BLaER1 (cell line): ENCODE results near the gene IL19.
A peak's percentile ranks its signal among the peaks of the same experiment; 100 is the strongest.

Experiments used
- H3K27ac ChIP-seq: shearing (Covaris generic); formaldehyde crosslinking; 2 replicates; pipeline ENCODE4 v1.8.1; 2022
- H3K27me3 ChIP-seq: shearing (Covaris generic); formaldehyde crosslinking; 2 replicates; pipeline ENCODE4 v1.8.1; 2022
- H3K36me3 ChIP-seq: shearing (Covaris generic); formaldehyde crosslinking; 2 replicates; pipeline ENCODE4 v1.8.1; 2022
- H3K4me1 ChIP-seq: shearing (Covaris generic); formaldehyde crosslinking; 2 replicates; pipeline ENCODE4 v1.8.1; 2022
- H3K4me2 ChIP-seq: shearing (Covaris generic); formaldehyde crosslinking; 2 replicates; pipeline ENCODE4 v1.8.1; 2022
- H3K4me3 ChIP-seq: shearing (Covaris generic); formaldehyde crosslinking; 2 replicates; pipeline ENCODE4 v1.8.1; 2022
- H3K9ac ChIP-seq: shearing (Covaris generic); formaldehyde crosslinking; 2 replicates; pipeline ENCODE4 v1.8.1; 2022
- H3K9me3 ChIP-seq: shearing (Covaris generic); formaldehyde crosslinking; 2 replicates; pipeline ENCODE4 v1.8.1; 2022
- H4K20me1 ChIP-seq: shearing (Covaris generic); formaldehyde crosslinking; 2 replicates; pipeline ENCODE4 v1.8.1; 2022
- Cebpa-rat ChIP-seq: shearing (Covaris generic); IDR thresholded peaks from 2 replicates; pipeline ENCODE4 v1.8.1; 2022

IL19 gene

DNA sequence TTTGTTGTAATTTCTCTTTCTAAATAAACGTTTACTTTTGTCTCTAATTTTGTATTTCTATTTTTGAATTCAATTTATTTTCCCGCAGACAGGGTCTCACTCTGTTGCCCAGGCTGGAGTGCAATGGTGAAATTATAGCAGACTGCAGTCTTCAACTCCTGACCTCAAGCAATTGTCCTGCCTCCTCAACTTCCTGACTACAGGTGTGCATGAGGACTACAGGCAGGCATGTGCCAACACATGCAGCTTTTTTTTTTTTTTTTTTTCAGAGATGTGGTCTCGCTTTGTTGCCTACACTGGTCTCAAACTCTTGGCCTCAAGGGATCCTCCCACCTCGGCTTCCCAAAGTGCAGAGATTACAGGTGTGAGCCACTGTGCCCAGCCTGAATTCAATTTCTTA, 58.2 kb downstream of the IL19 start:
- Histone ChIP-seq H3K27me3 (no peaks in the 10 kb centered on the region), H3K4me1 (peaks cover 91% of the 10 kb centered on the region), H3K9ac (no peak overlapping the region), H4K20me1 (no peaks in the 10 kb centered on the region), H3K4me2 (peak overlapping the region; percentile 74), H3K27ac (no peak overlapping the region), H3K4me3 (no peak overlapping the region), H3K36me3 (no peaks in the 10 kb centered on the region), H3K9me3 (no peaks in the 10 kb centered on the region)
- TF ChIP-seq Cebpa-rat = no peak

DNA sequence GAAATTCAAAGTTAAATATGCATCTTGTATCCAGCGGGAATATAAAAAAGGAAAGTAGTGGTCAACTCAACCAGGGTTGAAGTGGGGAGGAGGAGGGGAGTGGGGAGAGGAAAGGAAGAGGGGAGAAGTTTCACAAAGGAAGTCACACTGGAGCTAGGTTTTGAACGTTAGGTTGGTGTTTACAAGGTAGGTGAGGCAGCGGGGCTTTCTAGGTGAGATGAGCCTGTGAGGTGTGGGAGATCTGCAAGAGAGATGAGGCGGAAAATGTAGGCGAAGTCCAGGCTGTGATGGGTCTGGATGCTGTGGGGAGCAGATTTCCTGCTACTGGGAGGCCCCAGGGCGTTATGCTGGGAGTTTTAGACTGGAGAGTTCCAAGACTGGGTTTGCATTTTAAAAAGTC, 58.7 kb downstream of the IL19 start:
- TF ChIP-seq Cebpa-rat = no peak
- Histone ChIP-seq H3K9me3 (no peaks in the 10 kb centered on the region), H3K4me1 (peaks cover 91% of the 10 kb centered on the region), H3K4me2 (peak overlapping the region; percentile 74), H3K4me3 (no peak overlapping the region), H4K20me1 (no peaks in the 10 kb centered on the region), H3K27me3 (no peaks in the 10 kb centered on the region), H3K27ac (0 out of 2 replicates have a peak overlapping the region, but pooled peaks have one; percentile 23), H3K36me3 (no peaks in the 10 kb centered on the region), H3K9ac (no peak overlapping the region)

DNA sequence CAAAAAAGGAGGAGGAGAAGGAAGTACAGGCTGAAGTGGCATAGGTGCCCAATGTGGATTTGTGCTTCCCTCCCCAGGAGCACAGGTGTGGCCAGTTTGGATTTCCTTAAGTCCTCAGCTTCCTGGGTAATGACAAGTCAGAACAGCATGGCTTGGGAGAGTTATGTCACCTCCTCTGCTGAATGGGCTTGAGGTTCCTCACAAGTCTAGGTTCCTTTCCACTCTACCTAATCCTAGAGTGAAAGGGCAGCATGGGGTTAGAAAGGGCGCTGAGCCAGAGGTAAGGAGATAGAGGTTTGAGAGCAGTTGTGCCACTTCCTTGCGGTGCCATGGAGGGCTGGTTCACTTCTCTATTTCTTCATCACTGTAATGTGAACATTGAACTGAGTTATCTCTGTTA, 59.3 kb downstream of the IL19 start:
- Histone ChIP-seq H4K20me1 (no peaks in the 10 kb centered on the region), H3K4me1 (peaks cover 90% of the 10 kb centered on the region), H3K27ac (0 out of 2 replicates have a peak overlapping the region, but pooled peaks have one; percentile 19), H3K36me3 (no peaks in the 10 kb centered on the region), H3K9ac (no peak overlapping the region), H3K9me3 (no peaks in the 10 kb centered on the region), H3K4me2 (peak overlapping the region; percentile 74), H3K4me3 (no peak overlapping the region), H3K27me3 (no peaks in the 10 kb centered on the region)
- no peak for TF ChIP-seq Cebpa-rat

DNA sequence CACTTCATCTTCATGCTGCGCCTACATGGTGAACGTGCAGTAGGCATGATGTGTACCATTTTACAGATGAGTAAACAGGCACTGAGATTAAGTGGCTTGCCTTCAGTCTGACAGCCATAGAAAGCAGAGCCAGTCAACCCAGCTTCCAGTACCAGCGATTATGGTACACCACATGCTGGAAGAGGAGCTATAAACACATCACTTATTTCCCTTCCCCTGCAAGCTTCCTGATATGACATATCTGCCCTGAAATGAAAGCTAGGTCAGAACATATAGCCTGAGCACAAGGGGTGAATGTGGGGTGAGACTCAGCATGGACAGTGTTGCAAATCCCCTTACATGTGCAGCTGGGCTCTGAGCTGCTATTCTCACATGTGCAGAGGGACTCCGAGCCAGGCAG, 61.1 kb downstream of the IL19 start:
- Histone ChIP-seq H3K4me3 (no peak overlapping the region), H3K9ac (0 out of 2 replicates have a peak overlapping the region, but pooled peaks have one; percentile 65), H3K4me2 (peak overlapping the region; percentile 85), H3K27ac (peak overlapping the region; percentile 81), H4K20me1 (no peaks in the 10 kb centered on the region), H3K4me1 (peaks cover 72% of the 10 kb centered on the region), H3K27me3 (no peaks in the 10 kb centered on the region), H3K9me3 (no peaks in the 10 kb centered on the region), H3K36me3 (no peaks in the 10 kb centered on the region)
- TF ChIP-seq Cebpa-rat = no peak

DNA sequence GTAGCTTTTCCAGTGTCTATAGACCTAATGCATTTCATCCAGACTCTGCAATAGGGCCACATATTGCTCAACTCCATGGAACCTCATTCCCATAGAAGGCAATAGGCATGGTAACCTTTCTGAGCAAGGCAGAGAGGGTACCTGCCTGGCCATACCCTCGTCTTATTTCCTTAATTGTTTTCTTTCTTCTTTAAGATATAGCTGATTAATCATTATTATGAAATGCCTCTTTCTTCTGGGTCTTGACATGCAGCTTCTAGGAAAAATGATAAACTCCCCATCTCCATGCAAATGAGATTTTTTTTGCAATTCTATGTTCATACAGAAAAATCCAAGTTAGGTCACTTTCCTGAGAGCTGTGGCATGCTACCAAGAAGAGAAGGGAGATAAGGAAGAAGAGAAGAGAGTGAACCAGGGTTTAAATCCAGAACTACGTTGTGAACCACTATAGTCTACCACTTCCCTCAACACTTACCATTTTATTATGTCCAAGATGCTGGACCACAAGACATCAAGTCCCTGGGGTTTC, 61.8 kb downstream of the IL19 start:
- TF ChIP-seq Cebpa-rat = no peak
- Histone ChIP-seq H3K27me3 (no peaks in the 10 kb centered on the region), H3K4me3 (peak overlapping the region; percentile 29; the same call in 1 of the 2 replicates), H4K20me1 (no peaks in the 10 kb centered on the region), H3K9me3 (no peaks in the 10 kb centered on the region), H3K9ac (peak overlapping the region; percentile 65; the same call in 1 of the 2 replicates), H3K36me3 (no peaks in the 10 kb centered on the region), H3K4me1 (peaks cover 70% of the 10 kb centered on the region), H3K27ac (peak overlapping the region; percentile 81), H3K4me2 (peak overlapping the region; percentile 85)

DNA sequence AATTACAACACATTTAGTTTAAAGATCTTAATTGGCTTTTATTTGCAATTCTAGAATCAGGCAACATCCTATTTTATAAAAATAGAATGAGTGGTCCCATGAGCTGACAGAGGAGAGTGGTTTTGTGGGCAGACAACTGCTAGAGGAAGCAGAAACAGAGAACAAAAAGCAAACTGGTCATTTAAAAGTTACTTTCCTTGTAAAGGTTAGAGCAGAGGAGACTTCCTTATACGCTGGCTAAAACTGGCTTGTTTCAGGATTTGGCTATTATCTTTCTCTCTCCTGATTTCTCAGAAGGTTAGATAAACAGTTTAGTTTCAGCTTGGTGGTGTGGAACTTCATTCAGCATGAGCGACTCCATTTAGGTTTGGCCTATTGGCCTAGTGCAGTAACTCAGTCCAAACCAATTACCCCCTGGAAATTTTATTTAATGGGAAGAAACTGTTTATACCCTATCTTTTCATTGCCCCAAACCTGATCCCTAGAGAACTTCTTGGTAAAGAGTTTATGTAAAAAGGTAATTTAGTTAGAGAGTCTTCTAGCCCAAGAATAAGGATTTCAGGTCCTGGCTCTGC, 62.6 kb downstream of the IL19 start:
- Histone ChIP-seq H3K9me3 (no peaks in the 10 kb centered on the region), H3K27ac (peak overlapping the region; percentile 81), H3K9ac (peak overlapping the region; percentile 65; the same call in 1 of the 2 replicates), H3K4me3 (peak overlapping the region; percentile 29; the same call in 1 of the 2 replicates), H3K27me3 (no peaks in the 10 kb centered on the region), H3K36me3 (no peaks in the 10 kb centered on the region), H4K20me1 (no peaks in the 10 kb centered on the region), H3K4me2 (peak overlapping the region; percentile 85), H3K4me1 (peaks cover 63% of the 10 kb centered on the region)
- no peak for TF ChIP-seq Cebpa-rat

DNA sequence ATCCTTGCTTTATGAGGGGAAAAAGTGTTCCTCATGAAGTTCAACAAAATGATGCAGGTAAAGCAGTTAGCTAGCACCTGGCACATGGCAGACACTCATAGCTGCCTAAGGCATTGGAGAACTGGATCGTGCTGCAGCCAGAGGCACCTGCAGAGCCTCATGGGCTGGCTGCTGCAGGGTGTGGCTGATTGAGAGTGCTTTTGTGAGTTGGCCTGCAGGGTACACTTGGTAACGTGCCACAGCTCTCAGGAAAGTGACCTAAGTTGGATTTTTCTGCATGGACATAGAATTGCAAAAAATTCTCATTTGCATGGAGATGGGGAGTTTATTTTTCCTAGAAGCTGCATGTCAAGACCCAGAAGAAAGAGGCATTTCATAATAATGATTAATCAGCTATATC, 63.2 kb downstream of the IL19 start:
- no peaks in the 10 kb centered on the region for H3K9me3 ChIP-seq
- peak overlapping the region; percentile 81 for H3K27ac ChIP-seq
- H3K27me3 ChIP-seq = no peaks in the 10 kb centered on the region
- no peak overlapping the region for H3K4me3 ChIP-seq
- H3K9ac ChIP-seq = peak overlapping the region; percentile 65; the same call in 1 of the 2 replicates
- H4K20me1 ChIP-seq = no peaks in the 10 kb centered on the region
- H3K36me3 ChIP-seq = no peaks in the 10 kb centered on the region
- peak overlapping the region; percentile 85 for H3K4me2 ChIP-seq
- TF ChIP-seq Cebpa-rat = no peak
- H3K4me1 ChIP-seq = peaks cover 57% of the 10 kb centered on the region

DNA sequence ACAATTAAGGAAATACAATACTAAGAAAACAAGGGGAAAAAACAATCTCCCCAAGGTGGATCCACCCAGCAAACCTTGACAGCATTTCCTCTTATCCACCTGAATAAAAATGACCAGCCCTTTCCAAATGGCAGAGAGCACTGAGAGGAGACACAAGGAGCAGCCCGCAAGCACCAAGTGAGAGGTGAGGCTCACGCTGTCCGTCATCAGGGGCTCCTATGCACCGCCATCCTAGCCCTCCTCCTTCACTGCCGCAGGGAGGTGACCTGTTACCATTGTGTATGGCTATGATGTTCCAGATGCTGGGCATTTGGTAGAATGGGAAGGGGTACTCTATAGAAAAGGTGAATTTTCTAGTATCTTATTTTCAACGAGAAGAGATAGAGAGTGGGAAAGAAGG, 63.6 kb downstream of the IL19 start:
- Histone ChIP-seq H3K9ac (no peak overlapping the region), H3K27ac (no peak overlapping the region), H3K9me3 (no peaks in the 10 kb centered on the region), H3K27me3 (no peaks in the 10 kb centered on the region), H3K4me2 (peak overlapping the region; percentile 85), H3K36me3 (no peaks in the 10 kb centered on the region), H3K4me1 (peaks cover 53% of the 10 kb centered on the region), H3K4me3 (no peak overlapping the region), H4K20me1 (no peaks in the 10 kb centered on the region)
- no peak for TF ChIP-seq Cebpa-rat

DNA sequence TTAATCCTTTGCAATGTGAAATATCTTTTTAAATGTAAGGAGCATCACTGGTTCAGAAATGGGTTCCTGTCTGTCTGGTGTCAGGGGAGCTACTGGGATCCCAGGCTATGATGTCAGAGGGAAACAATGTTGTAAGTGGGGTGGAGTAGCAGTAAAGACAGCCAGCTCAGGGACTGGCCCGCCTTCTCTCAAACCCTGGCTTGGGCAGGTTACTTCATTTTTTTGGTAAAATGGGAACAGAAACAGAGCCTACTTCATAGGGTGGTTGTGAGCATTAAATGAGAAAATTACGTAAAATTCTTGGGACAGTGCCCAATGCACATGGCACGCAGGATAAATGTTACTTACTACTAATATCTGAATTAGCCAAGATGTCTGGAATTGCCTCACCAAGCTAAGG, 64.1 kb downstream of the IL19 start:
- Histone ChIP-seq H3K36me3 (no peaks in the 10 kb centered on the region), H3K4me3 (no peak overlapping the region), H3K27ac (no peak overlapping the region), H3K27me3 (no peaks in the 10 kb centered on the region), H4K20me1 (no peaks in the 10 kb centered on the region), H3K4me2 (peak overlapping the region; percentile 85), H3K9ac (no peak overlapping the region), H3K4me1 (peaks cover 48% of the 10 kb centered on the region), H3K9me3 (no peaks in the 10 kb centered on the region)
- TF ChIP-seq Cebpa-rat = no peak

DNA sequence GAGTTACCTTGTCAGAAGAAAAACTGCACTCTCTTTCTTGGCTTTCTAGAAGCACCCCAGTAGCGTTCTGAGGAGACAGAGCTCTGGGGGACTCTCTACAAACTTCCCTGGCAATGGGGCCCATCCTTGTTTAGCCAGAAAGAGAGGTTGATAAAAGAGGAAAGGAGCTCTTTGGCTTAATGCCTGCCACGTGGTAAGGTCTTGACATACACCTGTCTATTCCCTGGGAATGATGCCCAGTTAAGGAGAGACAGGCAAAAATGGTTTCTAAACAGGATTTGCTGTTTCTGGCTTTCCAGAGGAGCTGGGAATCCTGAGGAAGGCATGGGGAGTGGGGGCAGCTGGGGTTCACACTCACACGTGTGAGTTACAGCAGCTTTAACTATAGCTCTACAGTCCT, 64.6 kb downstream of the IL19 start:
- H3K27me3 ChIP-seq = no peaks in the 10 kb centered on the region
- H3K27ac ChIP-seq = no peak overlapping the region
- no peaks in the 10 kb centered on the region for H4K20me1 ChIP-seq
- no peak for TF ChIP-seq Cebpa-rat
- H3K4me2 ChIP-seq = 0 out of 2 replicates have a peak overlapping the region, but pooled peaks have one; percentile 85
- no peak overlapping the region for H3K9ac ChIP-seq
- no peak overlapping the region for H3K4me3 ChIP-seq
- no peaks in the 10 kb centered on the region for H3K9me3 ChIP-seq
- no peaks in the 10 kb centered on the region for H3K36me3 ChIP-seq
- peaks cover 43% of the 10 kb centered on the region for H3K4me1 ChIP-seq
